Naive thymus-derived CD4-positive, alpha-beta T cell (primary cell): ENCODE data around the gene PSTPIP1. TPM values are rescaled to one million over a fixed set of nuclear protein-coding genes. Genes with fewer than 3 reads are reported as not detected.
A peak's percentile ranks its signal among the peaks of the same experiment; 100 is the strongest.

Experiments
- ATAC-seq: fragments of 150-1000 bp; cut with Tn5 transposase; 2 replicates; pipeline ENCODE4 v1.10.0; 2021; ENCODE audit warnings: mild to moderate bottlenecking, moderate library complexity
- CTCF ChIA-PET: fragments of 350-600 bp; sonication (Branson Sonifier 250); formaldehyde crosslinking; loops from one replicate; lab custom pipeline; 2021; ENCODE audit warnings: antibody characterized with exemption; lab: Charles Lee
- POLR2A ChIA-PET: fragments of 350-600 bp; sonication (Branson Sonifier 250); formaldehyde crosslinking; loops from one replicate; lab custom pipeline; 2021; ENCODE audit warnings: antibody characterized with exemption, inconsistent platforms; lab: Charles Lee
- DNase-seq, 9 donors: peaks; one replicate each; pipeline versions ENCODE4 v3.0.0 to v3.0.0-alpha.2; 2020 to 2022; ENCODE audit warnings: mixed read lengths in 1 of 9
- H3K27ac ChIP-seq: one replicate; pipeline ENCODE4 v1.7.0; 2013; ENCODE audit warnings: mild to moderate bottlenecking, low read depth, low read length, moderate library complexity
- H3K27me3 ChIP-seq, 2 donors: one replicate each; pipeline ENCODE4 v1.7.0; 2013; ENCODE audit warnings: low read length in 2 of 2, mild to moderate bottlenecking in 2 of 2, moderate library complexity in 2 of 2; ENCODE audit not compliant: control insufficient read depth in 2 of 2, insufficient read depth in 2 of 2
- H3K36me3 ChIP-seq, 3 experiments: 1 replicate in 2 of 3; 2 replicates in 1 of 3; pipeline ENCODE4 v1.7.0; 2013; ENCODE audit warnings: low read length in 3 of 3, mild to moderate bottlenecking in 3 of 3, moderate library complexity in 1 of 3; ENCODE audit not compliant: insufficient read depth in 3 of 3, control insufficient read depth in 2 of 3
- H3K4me1 ChIP-seq, 2 donors: one replicate each; pipeline ENCODE4 v1.7.0; 2013; ENCODE audit warnings: low read length in 2 of 2, mild to moderate bottlenecking in 2 of 2, moderate library complexity in 1 of 2; ENCODE audit not compliant: control insufficient read depth in 2 of 2, insufficient read depth in 2 of 2
- H3K4me3 ChIP-seq: 2 replicates; pipeline ENCODE4 v1.7.0; 2013; ENCODE audit warnings: mild to moderate bottlenecking, low read length
- H3K9me3 ChIP-seq, 3 experiments: 1 replicate in 2 of 3; 2 replicates in 1 of 3; pipeline ENCODE4 v1.7.0; 2013; ENCODE audit warnings: low read length in 3 of 3; ENCODE audit not compliant: control insufficient read depth in 2 of 3
- H3K27ac Mint-ChIP-seq, 9 donors: one replicate each; pipeline ENCODE4 v1.8.0; 2020 to 2022; ENCODE audit warnings: mixed read lengths in 9 of 9, mild to moderate bottlenecking in 8 of 9, moderate library complexity in 5 of 9, inconsistent platforms in 2 of 9
- H3K27me3 Mint-ChIP-seq, 5 donors: one replicate each; pipeline ENCODE4 v1.8.0; 2021 to 2022; ENCODE audit warnings: mixed read lengths in 5 of 5, mild to moderate bottlenecking in 1 of 5
- H3K36me3 Mint-ChIP-seq, 5 donors: one replicate each; pipeline ENCODE4 v1.8.0; 2020 to 2022; ENCODE audit warnings: mixed read lengths in 5 of 5, mild to moderate bottlenecking in 3 of 5, inconsistent platforms in 1 of 5
- H3K4me1 Mint-ChIP-seq, 7 donors: one replicate each; pipeline ENCODE4 v1.8.0; 2020 to 2022; ENCODE audit warnings: mixed read lengths in 7 of 7, mild to moderate bottlenecking in 3 of 7, inconsistent platforms in 1 of 7
- H3K4me3 Mint-ChIP-seq, 10 donors: one replicate each; pipeline ENCODE4 v1.8.0; 2020 to 2022; ENCODE audit warnings: mild to moderate bottlenecking in 10 of 10, mixed read lengths in 10 of 10, moderate library complexity in 6 of 10, inconsistent platforms in 2 of 10
- H3K9me3 Mint-ChIP-seq, 11 donors: one replicate each; pipeline ENCODE4 v1.8.0; 2020 to 2022; ENCODE audit warnings: mixed read lengths in 11 of 11, mild to moderate bottlenecking in 4 of 11, inconsistent platforms in 1 of 11, moderate library complexity in 1 of 11
- intact Hi-C, 2 donors: fragments of 100-400 bp; cut with micrococcal nuclease; formaldehyde crosslinking; loops; one replicate each; pipeline ENCODE4 v1.15.1; 2023
- polyA plus RNA-seq, 2 donors: library from polyadenylated mRNA; unstranded; fragments of 300-500 nt; fragmentation: Illumina TruSeq; gene quantifications; one replicate each; pipeline ENCODE4 v1.2.3, GENCODE V29; 2021
- total RNA-seq, 6 experiments: library from RNA in 5 of 6; stranded (reverse) in 5 of 6; gene quantifications; 1 replicate in 5 of 6; 2 replicates in 1 of 6; pipeline ENCODE4 v1.2.3 and lab custom pipeline; 2021 to 2026

Gene PSTPIP1
- total and polyA plus RNA-seq, 7 experiments from 2014 or later: 29.1 to 182 (median 145) TPM

DNA sequence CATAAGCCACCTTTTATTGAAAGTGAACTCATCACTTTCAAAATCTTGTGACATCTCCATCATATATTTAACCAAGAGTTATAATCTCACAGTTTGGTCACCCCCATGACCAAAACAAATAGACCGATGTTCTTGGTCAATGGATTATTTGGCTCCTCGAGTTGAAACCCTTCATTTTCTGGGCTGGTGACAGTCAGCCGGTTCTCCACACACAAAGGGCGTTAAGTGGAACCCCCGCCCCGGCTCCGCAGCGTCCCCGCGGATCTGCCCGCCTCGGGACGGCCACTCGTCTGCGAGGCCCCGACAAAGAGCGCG, 75.2 kb downstream of the PSTPIP1 start:
- Mint-ChIP-seq H3K36me3 (peaks cover 0 to 2% (median 0%) of the 10 kb centered on the region in 5 donors), H3K4me1 (peaks cover 7 to 48% (median 29%) of the 10 kb centered on the region in 7 donors), H3K9me3 (peaks cover 0 to 2% (median 0%) of the 10 kb centered on the region in 11 donors), H3K4me3 (peak overlapping the region; percentile 63 to 90 (median 84)), H3K27me3 (peaks cover 0 to 17% (median 0%) of the 10 kb centered on the region in 5 donors), H3K27ac (peak overlapping the region in 7 of 9 donors; percentile 55 to 89 (median 72))
- Histone ChIP-seq H3K27ac (peak overlapping the region; percentile 62), H3K9me3 (no peaks in the 10 kb centered on the region), H3K4me3 (peak overlapping the region; percentile 44), H3K27me3 (peaks cover 0 to 2% of the 10 kb centered on the region in 2 donors), H3K4me1 (peaks cover 5 to 14% of the 10 kb centered on the region in 2 donors), H3K36me3 (peaks cover 0 to 3% (median 0%) of the 10 kb centered on the region in 3 experiments)
- peak in 2 of 9 donors; percentile 16 to 17 for DNase-seq
- ChIA-PET POLR2A (no interaction called here), CTCF (no interaction called here)
- intact Hi-C loops: loop anchor here (2.0 to 5.0 kb wide), 4 partner anchors 47 to 165 kb away; partner anchors contain the start of genes PSTPIP1 (in 1 of the 2) and SCAPER (in 1 of the 2)
- ATAC-seq: no peak

DNA sequence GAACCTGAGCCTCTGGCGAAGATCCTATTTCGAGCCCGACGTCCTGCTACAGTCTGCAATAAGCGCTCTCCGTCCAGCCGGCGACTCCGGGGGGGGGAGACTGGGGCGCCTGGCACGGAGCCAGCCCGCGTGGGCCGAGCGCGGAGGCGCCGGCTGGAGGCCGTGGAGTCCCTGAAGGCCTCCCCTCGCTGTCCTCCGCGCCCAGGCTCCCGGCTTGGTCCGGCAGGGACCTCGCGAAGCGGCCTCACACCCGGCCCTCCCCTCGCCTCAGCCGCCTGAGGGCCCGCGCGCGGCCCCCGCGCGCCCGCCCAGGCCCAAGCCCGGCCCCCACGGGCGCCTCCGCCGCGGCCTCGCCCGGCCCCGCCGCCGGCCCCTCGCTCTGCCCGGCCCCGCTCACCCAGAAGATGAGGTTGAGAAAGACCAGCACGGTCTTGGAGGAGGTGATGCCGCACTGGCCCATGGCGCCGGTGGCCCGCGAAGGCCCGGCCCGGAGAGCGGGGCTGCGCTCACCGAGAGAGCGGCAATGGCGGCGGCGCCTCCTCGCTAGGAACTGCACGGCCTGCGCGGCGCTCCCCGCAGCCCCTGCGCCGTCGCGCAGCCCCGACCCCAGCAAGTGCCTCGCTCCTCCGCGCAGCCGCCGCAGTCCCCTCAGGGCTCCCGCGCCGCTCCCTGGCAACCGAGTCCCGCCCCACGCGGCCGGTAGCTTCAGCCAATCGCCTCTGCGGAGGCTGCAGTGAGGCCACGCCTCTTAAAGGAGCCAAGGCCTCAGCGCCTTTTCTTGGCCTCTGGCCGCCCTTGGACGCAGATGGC, 75.8 kb downstream of the PSTPIP1 start, which contains the start of gene TSPAN3:
Gene TSPAN3, minus strand, starts transcription at position 615 of the 810 bp plus-strand sequence. Its CDS starts 155 bp downstream, at position 460.
- Histone ChIP-seq H3K27me3 (peaks cover 0 to 2% of the 10 kb centered on the region in 2 donors), H3K27ac (peak within 1 kb of the TSS; percentile 62), H3K4me3 (peak within 1 kb of the TSS; percentile 50), H3K4me1 (peaks cover 5 to 14% of the 10 kb centered on the region in 2 donors), H3K36me3 (peaks cover 0 to 3% (median 0%) of the 10 kb centered on the region in 3 experiments), H3K9me3 (no peaks in the 10 kb centered on the region)
- peaks cover 0 to 22% (median 0%) of the 10 kb centered on the region in 5 donors for H3K27me3 Mint-ChIP-seq
- peak within 1 kb of the TSS; percentile 54 to 93 (median 80) for H3K27ac Mint-ChIP-seq
- POLR2A ChIA-PET: interaction anchor here (0.6 to 1.3 kb wide), 5 partner anchors 10 to 155 kb away, joined by 3 to 5 read pairs (median 4); no protein-coding TSS in a partner anchor
- peaks cover 7 to 48% (median 29%) of the 10 kb centered on the region in 7 donors for H3K4me1 Mint-ChIP-seq
- H3K4me3 Mint-ChIP-seq: peak within 1 kb of the TSS; percentile 81 to 90 (median 86)
- H3K36me3 Mint-ChIP-seq: peaks cover 0 to 2% (median 0%) of the 10 kb centered on the region in 5 donors
- intact Hi-C loops: loop anchor here (1.0 to 5.0 kb wide), 6 partner anchors 48 to 350 kb away; partner anchors contain the start of genes HMG20A (in 1 of the 2), PEAK1 (in 1 of the 2), PSTPIP1 (in 1 of the 2) and RCN2 (in 1 of the 2)
- CTCF ChIA-PET: no interaction called here
- H3K9me3 Mint-ChIP-seq: peaks cover 0 to 2% (median 0%) of the 10 kb centered on the region in 11 donors
- DNase-seq: peak; percentile 88 to 93 (median 92)
- peak; percentile 99 for ATAC-seq

DNA sequence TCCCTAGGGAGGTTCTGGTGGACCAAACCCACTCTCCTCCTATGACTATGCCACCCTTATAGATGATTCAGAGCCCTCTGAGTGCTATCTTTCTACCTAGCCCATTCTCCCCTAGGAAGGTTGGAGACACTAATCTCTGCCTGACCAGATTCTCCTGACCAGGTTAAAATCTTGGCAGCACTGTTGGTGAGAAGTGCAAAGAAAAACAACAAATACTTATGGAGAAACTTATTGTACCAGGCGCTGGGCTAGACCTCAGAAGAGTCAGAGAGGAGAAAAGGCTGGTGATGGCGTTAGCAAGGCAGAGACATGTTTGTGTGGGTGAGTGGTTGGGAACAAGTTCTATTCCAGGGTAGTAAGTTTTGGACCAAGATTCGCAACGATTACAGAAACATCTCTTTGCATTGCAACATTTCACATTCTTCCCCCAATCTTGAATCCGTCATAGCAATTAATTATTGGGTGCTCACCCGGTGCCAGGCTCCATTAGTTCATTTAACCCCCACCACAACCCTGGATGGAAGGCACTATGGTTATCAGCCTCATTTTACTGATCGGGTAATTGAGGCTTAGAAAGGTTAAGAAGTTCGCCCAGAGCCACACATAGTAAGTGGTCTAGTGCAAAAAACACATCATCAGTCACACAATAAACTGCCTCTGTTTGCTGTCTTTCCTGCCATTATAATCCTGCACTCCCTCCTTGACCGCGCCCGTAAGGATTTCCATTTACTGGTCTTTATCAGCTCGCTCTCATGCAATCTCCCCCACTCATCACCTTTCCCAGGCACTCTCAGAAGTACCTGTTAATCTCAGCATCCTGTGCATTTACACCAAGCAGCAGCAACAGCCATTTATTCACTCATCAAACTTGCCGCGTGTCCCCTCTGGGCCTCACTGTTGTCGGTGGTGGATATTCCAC, 76.6 kb downstream of the PSTPIP1 start:
- Histone ChIP-seq H3K4me1 (peaks cover 5 to 14% of the 10 kb centered on the region in 2 donors), H3K27ac (peak overlapping the region; percentile 62), H3K4me3 (peak overlapping the region; percentile 50), H3K27me3 (peaks cover 0 to 2% of the 10 kb centered on the region in 2 donors), H3K36me3 (peaks cover 0 to 3% (median 0%) of the 10 kb centered on the region in 3 experiments), H3K9me3 (no peaks in the 10 kb centered on the region)
- DNase-seq (no peak), ATAC-seq (no peak)
- H3K4me1 Mint-ChIP-seq: peaks cover 7 to 45% (median 29%) of the 10 kb centered on the region in 7 donors
- POLR2A ChIA-PET: interaction anchor here (0.6 to 1.3 kb wide), 5 partner anchors 11 to 154 kb away, joined by 3 to 5 read pairs (median 4); no protein-coding TSS in a partner anchor
- peaks cover 0 to under 1% (median 0%) of the 10 kb centered on the region in 11 donors for H3K9me3 Mint-ChIP-seq
- H3K27me3 Mint-ChIP-seq: peaks cover 0 to 23% (median 0%) of the 10 kb centered on the region in 5 donors
- intact Hi-C loops: loop anchor here (1.0 to 5.0 kb wide), 6 partner anchors 49 to 349 kb away; partner anchors contain the start of genes HMG20A (in 1 of the 2), PEAK1 (in 1 of the 2), PSTPIP1 (in 1 of the 2) and RCN2 (in 1 of the 2)
- peaks cover 0 to 2% (median 0%) of the 10 kb centered on the region in 5 donors for H3K36me3 Mint-ChIP-seq
- CTCF ChIA-PET: no interaction called here
- H3K4me3 Mint-ChIP-seq: peak overlapping the region; percentile 75 to 90 (median 82)
- H3K27ac Mint-ChIP-seq: peak overlapping the region; percentile 54 to 93 (median 80)

DNA sequence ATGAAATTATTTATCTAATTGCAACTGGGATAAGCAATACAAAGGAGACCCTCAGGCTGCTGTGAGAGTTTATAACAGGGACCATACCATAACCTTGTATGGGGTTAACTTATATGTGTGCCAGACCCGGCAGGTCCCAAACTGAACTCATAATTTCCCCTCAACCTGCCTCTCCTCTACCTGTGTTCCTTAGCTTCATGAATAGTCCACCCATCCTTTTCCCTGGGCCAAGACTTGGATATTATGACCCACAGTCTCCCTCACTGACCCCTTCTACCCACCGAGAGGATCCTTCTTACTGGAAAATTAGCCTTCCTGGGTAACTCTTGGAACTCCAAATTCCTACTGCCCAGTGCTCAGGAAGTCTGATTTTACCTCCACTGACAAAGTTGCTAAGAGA, 79.4 kb downstream of the PSTPIP1 start:
- Histone ChIP-seq H3K27ac (no peak overlapping the region), H3K4me3 (no peak overlapping the region), H3K27me3 (peaks cover 0 to 2% of the 10 kb centered on the region in 2 donors), H3K9me3 (no peaks in the 10 kb centered on the region), H3K4me1 (peaks cover 5 to 14% of the 10 kb centered on the region in 2 donors), H3K36me3 (peaks cover 0 to 3% (median 0%) of the 10 kb centered on the region in 3 experiments)
- CTCF ChIA-PET: no interaction called here
- peaks cover 7 to 21% (median 20%) of the 10 kb centered on the region in 7 donors for H3K4me1 Mint-ChIP-seq
- DNase-seq: no peak
- H3K36me3 Mint-ChIP-seq: no peaks in the 10 kb centered on the region
- no peaks in the 10 kb centered on the region for H3K9me3 Mint-ChIP-seq
- intact Hi-C loops: loop anchor here in 1 of 2 donors (5.0 kb wide), 1 partner anchor 102 kb away; no protein-coding TSS in a partner anchor
- ATAC-seq: no peak
- no peak overlapping the region for H3K27ac Mint-ChIP-seq
- peaks cover 0 to 20% (median 0%) of the 10 kb centered on the region in 5 donors for H3K27me3 Mint-ChIP-seq
- H3K4me3 Mint-ChIP-seq: no peak overlapping the region
- POLR2A ChIA-PET: no interaction called here

DNA sequence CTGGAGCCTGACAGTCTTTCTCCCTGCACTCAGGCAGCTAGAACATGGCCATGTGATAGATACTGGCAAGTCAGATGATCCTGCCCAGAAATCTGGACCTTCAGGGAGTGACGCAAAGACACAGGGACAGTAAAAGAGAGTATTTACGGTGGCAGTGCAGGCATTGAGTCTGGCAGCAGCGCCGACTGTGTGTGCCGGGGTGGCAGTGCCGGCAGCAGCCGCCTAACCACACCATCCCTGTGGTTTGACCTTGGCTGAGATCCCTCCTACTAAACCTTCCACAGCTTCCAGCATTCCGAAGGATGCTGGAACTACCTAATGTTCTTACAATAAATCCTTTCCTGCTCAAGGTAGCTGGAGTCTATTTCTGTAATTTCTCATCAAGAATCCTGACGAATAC, 80.6 kb downstream of the PSTPIP1 start:
- Histone ChIP-seq H3K9me3 (no peaks in the 10 kb centered on the region), H3K4me1 (peaks cover 5 to 7% of the 10 kb centered on the region in 2 donors), H3K36me3 (no peaks in the 10 kb centered on the region), H3K27ac (no peak overlapping the region), H3K27me3 (peaks cover 0 to 2% of the 10 kb centered on the region in 2 donors), H3K4me3 (no peak overlapping the region)
- CTCF ChIA-PET: no interaction called here
- ATAC-seq: no peak
- POLR2A ChIA-PET: no interaction called here
- Mint-ChIP-seq H3K27ac (no peak overlapping the region), H3K9me3 (no peaks in the 10 kb centered on the region), H3K4me3 (no peak overlapping the region), H3K27me3 (peaks cover 0 to 15% (median 0%) of the 10 kb centered on the region in 5 donors), H3K4me1 (peaks cover 0 to 14% (median 13%) of the 10 kb centered on the region in 7 donors), H3K36me3 (no peaks in the 10 kb centered on the region)
- intact Hi-C loops: no loop called here
- no peak for DNase-seq
